IPS-NIHi7 (cell line): Measurements from ENCODE around the gene COL9A3.

Source experiments
- DNase-seq: peaks from one replicate; pipeline ENCODE4 v3.0.0; 2012; ENCODE audit warnings: mixed read lengths; ENCODE audit errors: extremely low spot score

The COL9A3 gene

GRCh38 chr20:62778601-62779416 is 38.0 kb upstream of the COL9A3 start:
- DNase-seq = peak; percentile 56

GRCh38 chr20:62779417-62779685 is 37.5 kb upstream of the COL9A3 start:
- DNase-seq = no peak

GRCh38 chr20:62780204-62780603 is 36.6 kb upstream of the COL9A3 start:
- no peak for DNase-seq

GRCh38 chr20:62780696-62781095 is 36.2 kb upstream of the COL9A3 start:
- DNase-seq = no peak

- DNase-seq = no peak
These were observed 34.5 kb upstream of the COL9A3 start for GRCh38 chr20:62782149-62782892.

- DNase-seq = no peak
These were observed 34.0 kb upstream of the COL9A3 start for GRCh38 chr20:62782893-62783278.

GRCh38 chr20:62784497-62784896 is 32.4 kb upstream of the COL9A3 start:
- no peak for DNase-seq

GRCh38 chr20:62785393-62785792 is 31.5 kb upstream of the COL9A3 start:
- no peak for DNase-seq

GRCh38 chr20:62786157-62786556 is 30.7 kb upstream of the COL9A3 start:
- DNase-seq = no peak

- no peak for DNase-seq
These were observed 29.5 kb upstream of the COL9A3 start for GRCh38 chr20:62787321-62787720.

GRCh38 chr20:62787866-62788265 is 29.0 kb upstream of the COL9A3 start:
- DNase-seq = no peak

GRCh38 chr20:62788607-62789006 is 28.2 kb upstream of the COL9A3 start:
- no peak for DNase-seq

GRCh38 chr20:62790075-62790474 is 26.8 kb upstream of the COL9A3 start:
- DNase-seq = no peak

- peak; percentile 87 for DNase-seq
These were observed 25.3 kb upstream of the COL9A3 start for GRCh38 chr20:62791301-62792181.

- no peak for DNase-seq
These were observed 24.5 kb upstream of the COL9A3 start for GRCh38 chr20:62792182-62792939.

- no peak for DNase-seq
These were observed 23.7 kb upstream of the COL9A3 start for GRCh38 chr20:62792940-62793756.

GRCh38 chr20:62793757-62794006 is 23.2 kb upstream of the COL9A3 start:
- no peak for DNase-seq

- DNase-seq = peak; percentile 95
These were observed 22.7 kb upstream of the COL9A3 start for GRCh38 chr20:62794007-62794724.

GRCh38 chr20:62795023-62795761 is 21.7 kb upstream of the COL9A3 start:
- no peak for DNase-seq
